Measurements from ENCODE around the gene DGKI. TPM values are rescaled to one million over a fixed set of nuclear protein-coding genes. Genes with fewer than 3 reads are reported as not detected.

Gene DGKI
- total RNA-seq, 3 donors from 2014 or later (not counting 1 experiment from before 2014, with no cell fraction given), result 0.53 TPM; not detected in 2

DNA sequence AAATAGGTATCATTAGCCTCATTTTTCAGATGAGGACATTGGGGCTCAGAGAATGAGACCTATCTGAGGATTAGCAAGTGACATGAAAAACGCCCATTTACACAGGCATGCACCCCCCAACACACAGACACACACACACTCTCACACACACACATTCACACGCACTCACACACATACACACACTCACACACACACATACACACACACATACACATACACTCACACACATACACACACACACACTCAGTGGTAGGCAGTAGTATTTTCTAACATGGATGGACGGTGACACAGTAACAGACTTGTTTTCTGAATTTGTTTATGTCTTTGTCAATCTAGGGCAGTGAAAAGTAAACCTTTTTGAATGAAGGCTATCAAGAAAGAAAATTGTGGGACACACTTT is 21.3 kb downstream of the DGKI start:
- 71% methylated on average over 3 of the region's 3 CpGs for WGBS (ENCODE audit: insufficient coverage)
- TF ChIP-seq, protein P1, sequence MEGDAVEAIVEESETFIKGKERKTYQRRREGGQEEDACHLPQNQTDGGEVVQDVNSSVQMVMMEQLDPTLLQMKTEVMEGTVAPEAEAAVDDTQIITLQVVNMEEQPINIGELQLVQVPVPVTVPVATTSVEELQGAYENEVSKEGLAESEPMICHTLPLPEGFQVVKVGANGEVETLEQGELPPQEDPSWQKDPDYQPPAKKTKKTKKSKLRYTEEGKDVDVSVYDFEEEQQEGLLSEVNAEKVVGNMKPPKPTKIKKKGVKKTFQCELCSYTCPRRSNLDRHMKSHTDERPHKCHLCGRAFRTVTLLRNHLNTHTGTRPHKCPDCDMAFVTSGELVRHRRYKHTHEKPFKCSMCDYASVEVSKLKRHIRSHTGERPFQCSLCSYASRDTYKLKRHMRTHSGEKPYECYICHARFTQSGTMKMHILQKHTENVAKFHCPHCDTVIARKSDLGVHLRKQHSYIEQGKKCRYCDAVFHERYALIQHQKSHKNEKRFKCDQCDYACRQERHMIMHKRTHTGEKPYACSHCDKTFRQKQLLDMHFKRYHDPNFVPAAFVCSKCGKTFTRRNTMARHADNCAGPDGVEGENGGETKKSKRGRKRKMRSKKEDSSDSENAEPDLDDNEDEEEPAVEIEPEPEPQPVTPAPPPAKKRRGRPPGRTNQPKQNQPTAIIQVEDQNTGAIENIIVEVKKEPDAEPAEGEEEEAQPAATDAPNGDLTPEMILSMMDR (IDR thresholded peaks at IDR 0.05), result no peak
- Histone ChIP-seq H3K27ac (ENCODE audit: low read length) (no peak overlapping the region), H3K27me3 (ENCODE audit: control insufficient read depth, insufficient read depth, low read length) (peaks cover under 1% of the 10 kb centered on the region), H3K4me3 (ENCODE audit: low read length) (no peak overlapping the region), H3K4me1 (ENCODE audit: control insufficient read depth, insufficient read depth, low read length) (no peaks in the 10 kb centered on the region), H3K36me3 (ENCODE audit: control insufficient read depth, insufficient read depth, low read length) (no peaks in the 10 kb centered on the region), H3K9me3 (ENCODE audit: control insufficient read depth, insufficient read depth, low read length) (no peaks in the 10 kb centered on the region)
- H3K27ac Mint-ChIP-seq, result no peak overlapping the region
- H3K9me3 Mint-ChIP-seq, result no peaks in the 10 kb centered on the region
- no peak for DNase-seq
- H3K4me3 Mint-ChIP-seq, result no peak overlapping the region
- no peak for ATAC-seq
- intact Hi-C loops (cut with micrococcal nuclease), result no loop called here
- peaks cover 6 to 25% of the 10 kb centered on the region in 2 donors for H3K27me3 Mint-ChIP-seq (ENCODE audit: low read depth in 2 of 2)
- no peaks in the 10 kb centered on the region for H3K36me3 Mint-ChIP-seq
- no peaks in the 10 kb centered on the region for H3K4me1 Mint-ChIP-seq

DNA sequence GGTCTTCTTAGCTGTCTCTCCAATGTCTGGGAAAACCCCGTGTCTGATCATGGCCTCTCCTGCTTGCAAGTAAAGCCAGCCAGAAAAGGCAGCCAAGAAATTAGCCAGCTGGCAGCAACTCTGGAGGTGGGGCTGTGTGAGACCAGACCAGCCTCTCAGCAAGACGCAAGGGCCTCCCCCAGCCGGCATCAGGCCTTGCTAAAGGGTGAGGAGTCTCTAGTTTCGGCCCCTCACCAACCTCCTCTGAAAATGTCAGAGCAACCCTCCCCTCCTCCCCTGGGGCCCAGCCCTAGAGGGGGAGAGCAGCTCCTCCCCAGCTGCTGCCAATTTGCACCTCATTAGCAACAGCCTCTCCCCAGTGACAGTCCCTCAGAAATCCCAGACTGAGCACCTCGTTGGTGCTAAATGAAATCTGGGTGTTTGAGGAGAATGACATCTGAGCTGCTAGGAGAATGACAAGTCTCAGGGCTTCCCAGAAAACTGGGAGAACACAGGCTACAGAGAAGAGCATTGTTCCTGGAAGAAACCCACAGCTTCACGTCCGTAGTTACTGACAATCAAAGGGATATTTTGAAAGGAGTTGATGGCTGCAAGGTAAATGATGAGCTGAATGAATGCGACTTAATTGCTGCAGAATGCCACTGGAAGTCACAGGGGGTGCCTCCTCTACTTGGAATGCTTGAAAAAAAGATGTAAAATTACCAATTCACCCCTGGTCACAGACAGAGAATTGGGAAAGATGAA is 25.9 kb downstream of the DGKI start:
- TF ChIP-seq, protein P1 (IDR thresholded peaks at IDR 0.05), result no peak
- Mint-ChIP-seq H3K9me3 (peaks cover 0 to 3% of the 10 kb centered on the region in 2 donors), H3K27ac (no peak overlapping the region), H3K27me3 (ENCODE audit: low read depth in 2 of 2) (peaks cover 15 to 28% of the 10 kb centered on the region in 2 donors), H3K4me3 (no peak overlapping the region), H3K4me1 (no peaks in the 10 kb centered on the region), H3K36me3 (no peaks in the 10 kb centered on the region)
- WGBS (ENCODE audit: insufficient coverage), result 68% methylated on average over 8 of the region's 8 CpGs
- DNase-seq (no peak), ATAC-seq (no peak)
- intact Hi-C loops (cut with micrococcal nuclease), result no loop called here
- H3K4me1 ChIP-seq (ENCODE audit: control insufficient read depth, insufficient read depth, low read length), result no peaks in the 10 kb centered on the region
- no peaks in the 10 kb centered on the region for H3K36me3 ChIP-seq (ENCODE audit: control insufficient read depth, insufficient read depth, low read length)
- H3K27ac ChIP-seq (ENCODE audit: low read length), result no peak overlapping the region
- peaks cover 4% of the 10 kb centered on the region for H3K27me3 ChIP-seq (ENCODE audit: control insufficient read depth, insufficient read depth, low read length)
- H3K4me3 ChIP-seq (ENCODE audit: low read length), result no peak overlapping the region
- no peaks in the 10 kb centered on the region for H3K9me3 ChIP-seq (ENCODE audit: control insufficient read depth, insufficient read depth, low read length)

DNA sequence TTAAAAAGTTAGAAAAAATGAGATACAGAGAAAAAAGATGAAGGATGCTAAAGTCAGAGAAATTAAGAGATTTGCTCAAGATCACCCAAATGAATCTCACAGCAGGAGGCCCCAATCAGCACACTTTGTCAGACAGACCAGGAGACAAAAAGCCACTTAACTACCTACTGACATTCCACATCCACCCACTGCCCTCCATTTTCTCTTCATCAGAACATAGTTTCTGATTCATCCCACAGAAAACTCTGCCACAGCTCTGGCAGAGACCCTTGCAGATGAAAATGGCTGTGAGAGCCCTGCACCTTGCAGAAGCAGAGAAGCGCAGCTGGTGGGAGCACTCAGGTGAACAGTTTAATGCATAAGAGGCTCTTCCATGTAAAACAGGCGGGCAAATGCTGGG is 26.6 kb downstream of the DGKI start:
- DNase-seq (no peak), ATAC-seq (no peak)
- Histone ChIP-seq H3K27ac (ENCODE audit: low read length) (no peak overlapping the region), H3K9me3 (ENCODE audit: control insufficient read depth, insufficient read depth, low read length) (no peaks in the 10 kb centered on the region), H3K27me3 (ENCODE audit: control insufficient read depth, insufficient read depth, low read length) (peaks cover 4% of the 10 kb centered on the region), H3K4me1 (ENCODE audit: control insufficient read depth, insufficient read depth, low read length) (no peaks in the 10 kb centered on the region), H3K36me3 (ENCODE audit: control insufficient read depth, insufficient read depth, low read length) (no peaks in the 10 kb centered on the region), H3K4me3 (ENCODE audit: low read length) (no peak overlapping the region)
- peaks cover 15 to 28% of the 10 kb centered on the region in 2 donors for H3K27me3 Mint-ChIP-seq (ENCODE audit: low read depth in 2 of 2)
- no peaks in the 10 kb centered on the region for H3K4me1 Mint-ChIP-seq
- H3K36me3 Mint-ChIP-seq, result no peaks in the 10 kb centered on the region
- intact Hi-C loops (cut with micrococcal nuclease), result no loop called here
- WGBS (ENCODE audit: insufficient coverage), result 94% methylated on average over 1 of the region's 2 CpGs
- no peak overlapping the region for H3K27ac Mint-ChIP-seq
- H3K4me3 Mint-ChIP-seq, result no peak overlapping the region
- H3K9me3 Mint-ChIP-seq, result peaks cover 0 to 3% of the 10 kb centered on the region in 2 donors
- TF ChIP-seq, protein P1 (IDR thresholded peaks at IDR 0.05), result no peak

DNA sequence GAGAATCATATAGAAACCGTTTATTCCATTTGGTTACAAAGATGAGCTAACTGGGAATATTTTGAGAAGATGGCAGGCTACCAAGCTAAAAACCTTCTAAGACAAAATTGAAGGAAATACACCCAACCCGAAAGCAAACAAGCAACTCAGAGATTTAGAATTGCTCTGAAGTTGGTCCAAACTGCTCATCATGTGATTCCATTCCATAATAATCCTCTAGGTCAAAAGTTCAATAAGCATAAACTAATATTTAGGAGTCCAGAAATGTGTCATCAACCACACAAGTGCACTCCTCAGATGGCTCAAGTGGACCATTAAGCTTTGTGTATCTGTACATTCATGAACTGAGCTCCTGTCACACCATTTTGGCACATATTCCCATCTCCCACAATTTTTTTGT is 28.7 kb downstream of the DGKI start:
- WGBS (ENCODE audit: insufficient coverage), result 82% methylated on average over 1 of the region's 2 CpGs
- H3K27me3 Mint-ChIP-seq (ENCODE audit: low read depth in 2 of 2), result peaks cover 15 to 28% of the 10 kb centered on the region in 2 donors

More for the DNA sequence above, 28.7 kb downstream of the DGKI start:
- Histone ChIP-seq H3K27ac (ENCODE audit: low read length) (no peak overlapping the region), H3K4me3 (ENCODE audit: low read length) (no peak overlapping the region), H3K9me3 (ENCODE audit: control insufficient read depth, insufficient read depth, low read length) (no peaks in the 10 kb centered on the region), H3K36me3 (ENCODE audit: control insufficient read depth, insufficient read depth, low read length) (no peaks in the 10 kb centered on the region), H3K27me3 (ENCODE audit: control insufficient read depth, insufficient read depth, low read length) (peaks cover 4% of the 10 kb centered on the region), H3K4me1 (ENCODE audit: control insufficient read depth, insufficient read depth, low read length) (no peaks in the 10 kb centered on the region)
- DNase-seq (no peak), ATAC-seq (no peak)
- no peaks in the 10 kb centered on the region for H3K4me1 Mint-ChIP-seq
- intact Hi-C loops (cut with micrococcal nuclease), result no loop called here
- no peak overlapping the region for H3K4me3 Mint-ChIP-seq
- peaks cover 0 to 3% of the 10 kb centered on the region in 2 donors for H3K9me3 Mint-ChIP-seq
- no peak overlapping the region for H3K27ac Mint-ChIP-seq
- H3K36me3 Mint-ChIP-seq, result no peaks in the 10 kb centered on the region
- TF ChIP-seq, protein P1 (IDR thresholded peaks at IDR 0.05), result no peak

All from natural killer cell (primary cell).